Tibial nerve (tissue), 4 donors: ENCODE results near the gene SKAP1.

Experiments
- EP300 ChIP-seq, 2 donors: sonication (generic); formaldehyde crosslinking; IDR thresholded peaks; one replicate each; pipeline ENCODE4 v1.6.1; 2017; ENCODE audit warnings: antibody characterized with exemption in 2 of 2, mild to moderate bottlenecking in 1 of 2
- TF ChIP-seq, protein P1 (sequence below), 5 experiments: fragments of 200-600 bp in 3 of 5; fragments of 450-650 bp in 2 of 5; sonication (generic) in 3 of 5; IDR thresholded peaks; one replicate each; pipeline ENCODE4 v1.5.1; 2016 to 2019; ENCODE audit warnings: antibody characterized with exemption in 5 of 5, mild to moderate bottlenecking in 3 of 5, moderate library complexity in 2 of 5

DNA sequence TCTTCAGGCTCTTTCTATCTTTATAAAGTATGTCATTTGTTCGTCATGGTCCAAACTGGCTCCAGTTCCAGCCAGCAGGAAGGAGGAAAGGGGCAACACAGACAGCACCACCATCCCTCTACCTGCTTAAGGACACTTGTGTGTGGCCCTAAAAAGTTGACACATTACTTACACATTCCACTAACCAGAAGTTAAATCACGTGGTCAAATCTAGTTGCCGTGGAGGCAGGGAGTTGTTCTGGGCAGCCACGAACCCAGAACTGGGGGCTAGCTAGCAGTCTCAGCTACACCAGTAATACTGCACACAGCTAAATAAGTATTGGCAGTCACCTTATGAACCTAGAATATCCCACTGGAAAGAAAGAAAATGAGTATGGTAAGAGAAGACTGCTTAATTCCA is 218.2 kb downstream of the SKAP1 start:
- TF ChIP-seq, protein P1, sequence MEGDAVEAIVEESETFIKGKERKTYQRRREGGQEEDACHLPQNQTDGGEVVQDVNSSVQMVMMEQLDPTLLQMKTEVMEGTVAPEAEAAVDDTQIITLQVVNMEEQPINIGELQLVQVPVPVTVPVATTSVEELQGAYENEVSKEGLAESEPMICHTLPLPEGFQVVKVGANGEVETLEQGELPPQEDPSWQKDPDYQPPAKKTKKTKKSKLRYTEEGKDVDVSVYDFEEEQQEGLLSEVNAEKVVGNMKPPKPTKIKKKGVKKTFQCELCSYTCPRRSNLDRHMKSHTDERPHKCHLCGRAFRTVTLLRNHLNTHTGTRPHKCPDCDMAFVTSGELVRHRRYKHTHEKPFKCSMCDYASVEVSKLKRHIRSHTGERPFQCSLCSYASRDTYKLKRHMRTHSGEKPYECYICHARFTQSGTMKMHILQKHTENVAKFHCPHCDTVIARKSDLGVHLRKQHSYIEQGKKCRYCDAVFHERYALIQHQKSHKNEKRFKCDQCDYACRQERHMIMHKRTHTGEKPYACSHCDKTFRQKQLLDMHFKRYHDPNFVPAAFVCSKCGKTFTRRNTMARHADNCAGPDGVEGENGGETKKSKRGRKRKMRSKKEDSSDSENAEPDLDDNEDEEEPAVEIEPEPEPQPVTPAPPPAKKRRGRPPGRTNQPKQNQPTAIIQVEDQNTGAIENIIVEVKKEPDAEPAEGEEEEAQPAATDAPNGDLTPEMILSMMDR (IDR thresholded peaks at IDR 0.05) = no peak
- TF ChIP-seq EP300 (IDR thresholded peaks at IDR 0.05) = no peak
